Glomerular visceral epithelial cell (primary cell): ENCODE results near the gene NCOA3.

Source experiments
- DNase-seq: peaks from one replicate; pipeline ENCODE4 v3.0.0-alpha.2; 2016; ENCODE audit errors: extremely low spot score

NCOA3 gene

DNA sequence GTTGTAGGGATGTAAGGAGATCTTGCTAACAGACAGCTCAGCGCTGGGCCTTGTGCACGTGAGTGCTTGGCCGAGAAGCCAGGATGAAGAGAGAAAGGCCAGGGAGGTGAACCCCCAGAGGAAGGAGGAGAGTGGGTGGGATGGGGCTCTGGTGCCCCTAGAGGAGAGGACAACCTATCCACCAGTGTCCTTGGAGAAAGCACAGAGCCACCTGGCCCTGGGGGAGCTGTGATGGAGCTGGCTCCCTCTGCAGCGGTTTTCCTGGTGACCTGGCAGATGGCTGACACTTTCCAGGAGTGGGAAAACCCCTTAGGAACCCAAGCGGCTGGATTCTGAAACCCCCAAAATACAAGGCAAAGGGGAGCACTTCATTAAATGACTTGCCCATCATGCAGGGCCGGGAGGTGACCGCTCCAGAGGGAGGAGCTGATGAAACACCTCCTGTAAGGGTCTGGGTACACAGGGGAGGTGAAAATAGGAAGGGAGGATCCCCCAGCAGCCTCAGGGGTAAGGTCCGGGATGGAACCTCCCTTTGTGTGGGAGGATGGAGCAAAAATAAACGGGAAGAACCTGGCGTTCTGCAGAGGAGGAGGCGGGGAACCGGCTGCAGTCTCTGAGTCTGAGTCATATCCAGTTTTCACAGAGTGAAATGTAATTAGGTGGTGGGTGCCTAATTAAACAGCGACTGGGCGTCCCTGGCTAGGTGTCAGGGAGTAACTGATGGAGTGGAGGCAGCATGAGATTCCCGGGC, 203.2 kb downstream of the NCOA3 start:
- no peak for DNase-seq

DNA sequence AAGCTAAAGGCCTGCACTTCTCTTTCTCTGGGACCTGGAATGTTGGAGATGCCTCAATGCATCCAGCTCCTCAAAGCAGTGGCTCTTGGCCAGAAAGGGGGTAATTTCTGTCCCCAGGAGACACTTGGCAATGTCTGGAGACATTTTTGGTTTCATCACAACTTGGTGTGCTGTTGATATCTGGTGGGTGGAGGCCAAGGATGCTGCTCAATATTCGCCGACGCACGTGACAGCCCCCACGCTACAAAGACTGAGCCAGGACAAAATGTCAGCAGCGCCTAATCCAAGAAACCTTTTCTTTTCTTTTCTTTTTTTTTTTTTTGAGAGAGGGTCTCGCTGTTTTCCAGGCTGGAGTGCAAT, 203.8 kb downstream of the NCOA3 start:
- DNase-seq = no peak

DNA sequence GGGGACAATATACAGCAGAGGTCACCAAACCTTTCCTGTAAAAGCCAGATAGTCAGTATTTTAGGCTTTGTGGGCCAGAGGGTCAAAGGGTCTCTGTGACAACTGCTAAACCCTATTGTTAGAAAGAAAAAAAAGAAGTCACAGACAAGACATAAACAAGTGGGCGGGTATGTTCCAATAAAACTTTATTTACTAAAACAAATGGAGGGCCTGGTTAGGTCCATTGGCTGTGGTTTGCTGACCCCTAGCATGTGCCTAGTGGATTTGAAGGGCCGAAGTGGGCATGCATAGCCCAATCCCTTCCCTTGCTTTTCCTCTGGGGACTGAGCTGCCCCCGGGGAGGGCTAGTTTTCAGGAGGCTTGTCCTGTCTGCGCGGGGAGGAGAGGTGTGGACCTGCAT, 204.7 kb downstream of the NCOA3 start:
- DNase-seq = no peak
